ENCODE results near the gene GFOD2.

GFOD2 gene

GRCh38 chr16:67663151-67663876 is 55.8 kb downstream of the GFOD2 start:
- no peak overlapping the region for H3K4me3 ChIP-seq (ENCODE audit: low read depth, low read length)
- peak; percentile 25; the same call in 1 of the 2 replicates for TF ChIP-seq CTCF (IDR thresholded peaks at IDR 0.05; ENCODE audit: borderline replicate concordance, insufficient read depth, low read depth, low read length)

GRCh38 chr16:67662653-67663010 is 56.5 kb downstream of the GFOD2 start:
- H3K4me3 ChIP-seq (ENCODE audit: low read depth, low read length), result no peak overlapping the region

GRCh38 chr16:67661886-67662652 is 57.0 kb downstream of the GFOD2 start:
- no peak for TF ChIP-seq CTCF (IDR thresholded peaks at IDR 0.05; ENCODE audit: borderline replicate concordance, insufficient read depth, low read depth, low read length)
- no peak overlapping the region for H3K4me3 ChIP-seq (ENCODE audit: low read depth, low read length)

More at GRCh38 chr16:67662653-67663010, 56.5 kb downstream of the GFOD2 start:
- TF ChIP-seq CTCF (IDR thresholded peaks at IDR 0.05; ENCODE audit: borderline replicate concordance, insufficient read depth, low read depth, low read length), result no peak

- no peak for TF ChIP-seq CTCF (IDR thresholded peaks at IDR 0.05; ENCODE audit: borderline replicate concordance, insufficient read depth, low read depth, low read length)
- peak overlapping the region; percentile 63 for H3K4me3 ChIP-seq (ENCODE audit: low read depth, low read length)
These were observed 57.9 kb downstream of the GFOD2 start for GRCh38 chr16:67661101-67661761.

GRCh38 chr16:67660564-67661028 is 58.5 kb downstream of the GFOD2 start, which contains the start of gene PARD6A:
TSS of gene PARD6A (plus strand) at chr16:67660960. CDS start at chr16:67661039, 79 bp downstream.
- TF ChIP-seq CTCF (IDR thresholded peaks at IDR 0.05; ENCODE audit: borderline replicate concordance, insufficient read depth, low read depth, low read length), result 0 out of 2 replicates have a peak, but pooled peaks have one; percentile 3
- peak within 1 kb of the TSS; percentile 72 for H3K4me3 ChIP-seq (ENCODE audit: low read depth, low read length)

- TF ChIP-seq CTCF (IDR thresholded peaks at IDR 0.05; ENCODE audit: borderline replicate concordance, insufficient read depth, low read depth, low read length), result no peak
- H3K4me3 ChIP-seq (ENCODE audit: low read depth, low read length), result peak within 1 kb of the TSS; percentile 72
These were observed 59.2 kb downstream of the GFOD2 start, which contains the start of gene ACD for GRCh38 chr16:67659675-67660563. TSS of gene ACD (minus strand) at chr16:67660260. CDS start at chr16:67660220, 40 bp downstream.

Measured in GM12875 (cell line).